ENCODE results near the gene CUL4A. TPM values are rescaled to one million over a fixed set of nuclear protein-coding genes. Genes with fewer than 3 reads are reported as not detected.

CUL4A gene
- total and polyA plus RNA-seq, 10 donors: 24.4 to 99.3 (median 63.9) TPM

GRCh38 chr13:113315992-113316391, 106.6 kb downstream of the CUL4A start:
- whole genome bisulfite sequencing, 5 donors: 90 to 99% (median 95%) methylated on average over 5 of the region's 5 CpGs
- Histone ChIP-seq H3K36me3 (peaks cover 0 to 94% (median 76%) of the 10 kb centered on the region in 6 donors), H3K9me3 (no peaks in the 10 kb centered on the region), H3K27me3 (replicated peaks in 1 of 7) (no peaks in the 10 kb centered on the region), H3K4me1 (no peaks in the 10 kb centered on the region), H3K27ac (no peak overlapping the region), H3K4me3 (no peak overlapping the region)
- intact Hi-C loops (cut with DNase I; ENCODE audit: low total_unique reads): no loop called here
- TF ChIP-seq POLR2AphosphoS5 (IDR thresholded peaks at IDR 0.05): no peak
- no peak for TF ChIP-seq POLR2A (IDR thresholded peaks at IDR 0.05)
- TF ChIP-seq CTCF (IDR thresholded peaks at IDR 0.05 in 8 of 11, conservative IDR thresholded peaks at IDR 0.05 in 3 of 11): no peak
- no peak for DNase-seq

Small RNAs within 50 kb of the gene (microRNA-seq; reads per million reads assigned to microRNA genes)
- 0 reads per million in 3 donors for gene MIR8075

Small RNAs within 50 kb of the gene (small RNA-seq; reads per million reads assigned to genes)
- gene AL137002.1 (0 reads per million in 4 donors), gene MIR8075 (0 reads per million in 4 donors)

Other genes starting within 250 kb of the CUL4A start
- 10 to 100 TPM in 6 of 7 donors, 1 to 10 TPM in 1; 6.6 to 21.4 (median 16.5) TPM for gene MCF2L, start 240.4 kb upstream of the CUL4A start, total RNA-seq
- 1 to 10 TPM; 4.3 to 9.0 (median 4.7) TPM for gene MCF2L, start 240.4 kb upstream of the CUL4A start, polyA plus RNA-seq
- gene F7, start 103.8 kb upstream of the CUL4A start, total RNA-seq: not detected
- under 1 TPM in 1 of 3 donors, not detected in 2; 0.03 TPM for gene F7, start 103.8 kb upstream of the CUL4A start, polyA plus RNA-seq
- 1 to 10 TPM; 1.6 to 6.4 (median 3.0) TPM for gene F10, start 86.8 kb upstream of the CUL4A start, total RNA-seq
- gene F10, start 86.8 kb upstream of the CUL4A start, polyA plus RNA-seq: 1 to 10 TPM; 1.8 to 4.2 (median 2.0) TPM
- gene PROZ, start 51.0 kb upstream of the CUL4A start, total RNA-seq: not detected
- gene PROZ, start 51.0 kb upstream of the CUL4A start, polyA plus RNA-seq: under 1 TPM in 1 of 3 donors, not detected in 2; 0.11 TPM
- gene PCID2, start 944 bp upstream of the CUL4A start, total RNA-seq: 10 to 100 TPM; 38.4 to 71.0 (median 49.9) TPM
- gene PCID2, start 944 bp upstream of the CUL4A start, polyA plus RNA-seq: 10 to 100 TPM; 34.3 to 45.6 (median 41.2) TPM
- gene LAMP1, start 87.6 kb downstream of the CUL4A start, total RNA-seq: 100 to 1,000 TPM; 114 to 210 (median 154) TPM
- 10 to 100 TPM; 27.0 to 64.5 (median 41.7) TPM for gene LAMP1, start 87.6 kb downstream of the CUL4A start, polyA plus RNA-seq
- 10 to 100 TPM in 1 of 7 donors, 1 to 10 TPM in 6; 4.0 to 10.5 (median 6.1) TPM for gene GRTP1, start 154.5 kb downstream of the CUL4A start, total RNA-seq
- gene GRTP1, start 154.5 kb downstream of the CUL4A start, polyA plus RNA-seq: 1 to 10 TPM; 2.0 to 5.5 (median 2.3) TPM
- gene ADPRHL1, start 243.9 kb downstream of the CUL4A start, total RNA-seq: 1 to 10 TPM in 6 of 7 donors, under 1 TPM in 1; 0.74 to 4.3 (median 2.0) TPM
- gene ADPRHL1, start 243.9 kb downstream of the CUL4A start, polyA plus RNA-seq: 1 to 10 TPM in 1 of 3 donors, under 1 TPM in 2; 0.52 to 1.1 (median 0.68) TPM